ENCODE measurements around the gene CNTNAP2.

- TF ChIP-seq CTCF (IDR thresholded peaks at IDR 0.05) = no peak
- TF ChIP-seq POLR2A (IDR thresholded peaks at IDR 0.05) = no peak
These were observed 1180.4 kb downstream of the CNTNAP2 start for GRCh38 chr7:147296986-147297385.
